Osteoblast (primary cell): ENCODE measurements around the gene DNAH9. TPM values are rescaled to one million over a fixed set of nuclear protein-coding genes. Genes with fewer than 3 reads are reported as not detected.

Experiments used
- DNase-seq: peaks from one replicate; pipeline ENCODE4 v3.0.0; 2011; ENCODE audit warnings: low spot score, mixed read lengths; ENCODE audit not compliant: insufficient read length; ENCODE audit errors: missing footprints
- H2AFZ ChIP-seq: 2 replicates; pipeline ENCODE4 v1.6.0; 2011; ENCODE audit warnings: mild to moderate bottlenecking, low read length
- H3K27ac ChIP-seq: 2 replicates; pipeline ENCODE4 v1.5.1; 2011; ENCODE audit warnings: mild to moderate bottlenecking, low read depth, low read length, moderate library complexity
- H3K27me3 ChIP-seq: 2 replicates; pipeline ENCODE4 v1.6.0; 2012; ENCODE audit warnings: mild to moderate bottlenecking, control low read depth, inconsistent platforms, low read length, moderate library complexity; ENCODE audit not compliant: insufficient read depth
- H3K36me3 ChIP-seq: 2 replicates; pipeline ENCODE4 v1.5.1; 2011; ENCODE audit warnings: mild to moderate bottlenecking, low read length, control low read depth, moderate library complexity; ENCODE audit not compliant: insufficient read depth
- H3K4me1 ChIP-seq: 2 replicates; pipeline ENCODE4 v1.5.1; 2011; ENCODE audit warnings: mild to moderate bottlenecking, low read length, control low read depth, moderate library complexity; ENCODE audit not compliant: insufficient read depth
- H3K4me2 ChIP-seq: 2 replicates; pipeline ENCODE4 v1.6.0; 2011; ENCODE audit warnings: mild to moderate bottlenecking, low read length; ENCODE audit not compliant: insufficient read depth
- H3K4me3 ChIP-seq: fragments of 200-600 bp; sonication (generic); 3 replicates; pipeline ENCODE4 v1.5.1; 2012; ENCODE audit warnings: mild to moderate bottlenecking, low read length, inconsistent platforms; ENCODE audit not compliant: insufficient read depth
- H3K79me2 ChIP-seq: 2 replicates; pipeline ENCODE4 v1.6.0; 2012; ENCODE audit warnings: mild to moderate bottlenecking, low read length, control low read depth, inconsistent platforms; ENCODE audit not compliant: insufficient read depth
- H3K9me3 ChIP-seq: 2 replicates; pipeline ENCODE4 v1.5.1; 2011; ENCODE audit warnings: low read depth, low read length, control low read depth
- H4K20me1 ChIP-seq: 2 replicates; pipeline ENCODE4 v1.6.0; 2012; ENCODE audit warnings: mild to moderate bottlenecking, low read length, control low read depth; ENCODE audit not compliant: insufficient read depth
- total RNA-seq: library from RNA; depleted of rRNA; stranded (reverse); fragments of >200 nt; gene quantifications from 2 replicates; pipeline ENCODE4 v1.2.3, GENCODE V29; 2012
- TF ChIP-seq, protein P1 (sequence below): IDR thresholded peaks from 2 replicates; pipeline ENCODE4 v1.5.1; 2011; ENCODE audit warnings: mild to moderate bottlenecking, low read depth, low read length, moderate library complexity; ENCODE audit errors: extremely low read depth

DNAH9 gene
- total RNA-seq, 1 donor: not detected

DNA sequence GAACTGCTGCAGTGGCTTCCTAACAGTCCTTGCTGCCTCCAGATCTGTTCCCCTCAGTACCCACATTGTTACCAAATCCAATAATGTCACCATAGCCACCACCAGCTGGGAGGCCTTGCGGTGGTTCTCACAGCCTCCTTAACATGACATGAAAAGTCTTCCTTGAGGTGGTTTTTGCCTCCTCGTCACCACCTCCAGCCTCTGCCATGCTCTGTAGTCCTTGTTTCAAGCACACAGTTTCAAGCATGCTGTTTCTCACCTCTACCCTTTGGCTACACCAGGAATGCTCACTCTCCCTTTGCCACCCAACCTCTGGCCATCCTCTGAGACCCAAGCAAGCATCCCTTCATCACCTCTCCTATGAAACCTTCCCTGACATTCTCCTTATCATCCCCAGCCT, 47.2 kb downstream of the DNAH9 start:
- DNase-seq: no peak
- TF ChIP-seq, protein P1, sequence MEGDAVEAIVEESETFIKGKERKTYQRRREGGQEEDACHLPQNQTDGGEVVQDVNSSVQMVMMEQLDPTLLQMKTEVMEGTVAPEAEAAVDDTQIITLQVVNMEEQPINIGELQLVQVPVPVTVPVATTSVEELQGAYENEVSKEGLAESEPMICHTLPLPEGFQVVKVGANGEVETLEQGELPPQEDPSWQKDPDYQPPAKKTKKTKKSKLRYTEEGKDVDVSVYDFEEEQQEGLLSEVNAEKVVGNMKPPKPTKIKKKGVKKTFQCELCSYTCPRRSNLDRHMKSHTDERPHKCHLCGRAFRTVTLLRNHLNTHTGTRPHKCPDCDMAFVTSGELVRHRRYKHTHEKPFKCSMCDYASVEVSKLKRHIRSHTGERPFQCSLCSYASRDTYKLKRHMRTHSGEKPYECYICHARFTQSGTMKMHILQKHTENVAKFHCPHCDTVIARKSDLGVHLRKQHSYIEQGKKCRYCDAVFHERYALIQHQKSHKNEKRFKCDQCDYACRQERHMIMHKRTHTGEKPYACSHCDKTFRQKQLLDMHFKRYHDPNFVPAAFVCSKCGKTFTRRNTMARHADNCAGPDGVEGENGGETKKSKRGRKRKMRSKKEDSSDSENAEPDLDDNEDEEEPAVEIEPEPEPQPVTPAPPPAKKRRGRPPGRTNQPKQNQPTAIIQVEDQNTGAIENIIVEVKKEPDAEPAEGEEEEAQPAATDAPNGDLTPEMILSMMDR: no peak
- Histone ChIP-seq H3K4me1 (no peaks in the 10 kb centered on the region), H2AFZ (no peak overlapping the region), H3K4me3 (no peak overlapping the region), H3K27ac (no peak overlapping the region), H3K9me3 (no peaks in the 10 kb centered on the region), H3K36me3 (no peaks in the 10 kb centered on the region), H3K4me2 (no peak overlapping the region), H3K79me2 (no peaks in the 10 kb centered on the region), H4K20me1 (no peaks in the 10 kb centered on the region), H3K27me3 (no peaks in the 10 kb centered on the region)

DNA sequence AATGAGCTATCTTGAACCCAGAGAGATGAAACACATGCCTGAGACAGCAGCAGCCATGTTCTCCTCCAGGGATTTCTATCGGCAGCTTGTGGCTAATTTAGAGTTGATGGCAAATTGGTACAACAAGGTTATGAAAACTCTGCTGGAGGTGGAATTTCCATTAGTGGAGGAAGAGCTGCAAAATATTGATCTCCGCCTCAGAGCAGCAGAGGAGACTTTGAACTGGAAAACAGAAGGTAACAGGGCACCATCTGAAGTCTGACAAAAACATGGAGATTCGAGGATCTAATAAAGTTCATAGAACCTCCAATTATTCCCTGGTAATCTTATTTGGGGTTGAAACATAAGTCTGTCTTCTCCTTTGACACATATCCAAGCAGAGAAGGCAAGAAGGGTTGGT, 52.8 kb downstream of the DNAH9 start:
- H3K4me2 ChIP-seq: no peak overlapping the region
- no peaks in the 10 kb centered on the region for H4K20me1 ChIP-seq
- H2AFZ ChIP-seq: no peak overlapping the region
- H3K4me3 ChIP-seq: no peak overlapping the region
- DNase-seq: no peak
- no peaks in the 10 kb centered on the region for H3K9me3 ChIP-seq
- H3K4me1 ChIP-seq: no peaks in the 10 kb centered on the region
- no peak overlapping the region for H3K27ac ChIP-seq
- H3K79me2 ChIP-seq: no peaks in the 10 kb centered on the region
- TF ChIP-seq, protein P1: no peak
- H3K27me3 ChIP-seq: no peaks in the 10 kb centered on the region
- H3K36me3 ChIP-seq: no peaks in the 10 kb centered on the region

DNA sequence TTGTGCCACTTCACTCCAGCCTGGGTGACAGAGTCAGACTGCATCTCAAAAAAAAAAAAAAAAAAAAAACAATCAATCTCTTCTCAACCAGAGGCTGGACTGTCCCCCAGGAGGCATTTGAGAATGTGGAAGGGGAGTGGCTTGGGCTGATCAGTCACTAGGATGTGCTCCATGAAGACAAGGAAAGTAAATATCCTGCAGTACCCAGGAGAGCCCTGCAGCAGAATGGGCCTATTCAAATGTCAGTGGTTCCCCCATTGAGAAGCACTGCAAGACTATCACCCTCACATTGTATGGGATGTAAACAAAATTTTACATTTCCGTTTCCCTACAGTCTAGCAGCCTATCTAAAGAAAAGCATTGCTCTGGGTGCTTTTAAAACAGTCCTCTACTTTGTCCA, 70.3 kb downstream of the DNAH9 start:
- no peaks in the 10 kb centered on the region for H3K9me3 ChIP-seq
- H3K79me2 ChIP-seq: no peaks in the 10 kb centered on the region
- no peak overlapping the region for H2AFZ ChIP-seq
- no peak overlapping the region for H3K27ac ChIP-seq
- no peak overlapping the region for H3K4me3 ChIP-seq
- H3K4me2 ChIP-seq: no peak overlapping the region
- H4K20me1 ChIP-seq: no peaks in the 10 kb centered on the region
- no peak for DNase-seq
- TF ChIP-seq, protein P1: no peak
- H3K27me3 ChIP-seq: no peaks in the 10 kb centered on the region
- no peaks in the 10 kb centered on the region for H3K4me1 ChIP-seq
- no peaks in the 10 kb centered on the region for H3K36me3 ChIP-seq

DNA sequence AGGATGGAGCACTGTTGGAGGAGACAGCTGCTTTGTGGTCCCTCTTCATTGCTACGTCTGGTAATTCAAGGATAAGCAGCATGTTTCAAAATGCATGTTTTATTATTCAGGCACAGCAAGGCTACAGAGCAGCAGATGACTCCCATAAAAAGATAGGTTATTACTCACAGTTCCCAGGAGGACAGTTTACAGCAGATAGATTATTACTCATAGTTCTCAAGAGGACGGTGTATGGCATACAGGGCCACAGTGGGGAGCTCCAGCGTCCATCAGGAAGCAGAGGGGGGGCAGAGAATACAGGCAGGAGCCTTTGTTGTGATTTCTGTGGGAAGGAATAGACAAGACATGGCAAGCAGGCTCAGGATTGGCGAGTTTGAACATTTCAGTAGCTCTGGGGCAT, 72.9 kb downstream of the DNAH9 start:
- DNase-seq: no peak
- TF ChIP-seq, protein P1: no peak
- H3K27me3 ChIP-seq: no peaks in the 10 kb centered on the region

More for the DNA sequence above, 72.9 kb downstream of the DNAH9 start:
- H3K79me2 ChIP-seq: no peaks in the 10 kb centered on the region
- no peak overlapping the region for H3K27ac ChIP-seq
- H3K36me3 ChIP-seq: no peaks in the 10 kb centered on the region
- no peak overlapping the region for H3K4me2 ChIP-seq
- H3K4me3 ChIP-seq: no peak overlapping the region
- H4K20me1 ChIP-seq: no peaks in the 10 kb centered on the region
- H2AFZ ChIP-seq: no peak overlapping the region
- H3K4me1 ChIP-seq: no peaks in the 10 kb centered on the region
- peaks cover 4% of the 10 kb centered on the region for H3K9me3 ChIP-seq
